Effector CD4-positive, alpha-beta T cell (primary cell): ENCODE data around the gene ADIPOR2.
"Not testable (repeated sequence)": the region's sequence is repeated elsewhere in the genome, so short reads cannot be mapped to it uniquely, and the experiment has no call there.

Experiments used
- DNase-seq: peaks from one replicate; pipeline ENCODE4 v3.0.0-alpha.2; 2020

The ADIPOR2 gene

DNA sequence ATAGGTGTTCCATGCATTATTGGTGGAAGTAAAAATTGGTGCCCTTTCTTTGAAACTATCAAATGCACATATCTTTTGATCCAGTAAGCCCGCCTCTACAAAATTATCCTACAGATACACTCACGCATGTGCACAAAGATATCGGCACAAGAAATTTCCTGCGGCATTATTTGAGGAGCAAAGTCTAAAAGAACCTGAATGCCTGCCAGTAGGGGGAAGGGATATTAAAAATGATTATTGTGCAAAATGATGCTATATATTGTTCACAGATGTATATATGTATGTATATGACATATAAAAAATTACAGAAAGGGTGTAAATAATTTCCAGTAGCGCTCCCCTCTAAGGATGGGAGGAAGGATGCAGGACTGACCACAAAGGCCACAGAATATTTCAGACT is 24.7 kb upstream of the ADIPOR2 start:
- DNase-seq, result no peak

DNA sequence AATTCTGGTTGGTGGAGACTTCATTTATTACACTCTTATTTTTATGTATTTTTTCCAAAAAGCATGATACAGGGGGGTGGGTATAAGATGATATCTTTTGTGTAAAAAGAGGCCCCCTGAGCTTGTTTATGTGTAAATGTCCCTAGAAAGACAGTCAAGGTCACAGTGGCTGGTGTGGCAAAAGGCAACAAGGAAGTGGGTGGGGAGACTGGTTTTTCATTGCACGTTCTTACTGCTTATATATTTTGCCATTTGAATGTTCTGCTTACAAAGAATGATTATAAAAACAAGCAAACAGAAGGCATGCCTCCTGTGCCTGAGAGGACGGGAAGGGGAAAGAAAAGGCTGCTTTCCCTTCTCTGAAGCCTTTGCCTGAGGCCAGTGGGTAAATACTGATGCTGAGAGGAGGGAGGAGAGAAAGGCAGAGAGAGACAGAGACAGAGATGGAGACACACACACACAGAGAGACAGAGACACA is 24.1 kb upstream of the ADIPOR2 start:
- no peak for DNase-seq

DNA sequence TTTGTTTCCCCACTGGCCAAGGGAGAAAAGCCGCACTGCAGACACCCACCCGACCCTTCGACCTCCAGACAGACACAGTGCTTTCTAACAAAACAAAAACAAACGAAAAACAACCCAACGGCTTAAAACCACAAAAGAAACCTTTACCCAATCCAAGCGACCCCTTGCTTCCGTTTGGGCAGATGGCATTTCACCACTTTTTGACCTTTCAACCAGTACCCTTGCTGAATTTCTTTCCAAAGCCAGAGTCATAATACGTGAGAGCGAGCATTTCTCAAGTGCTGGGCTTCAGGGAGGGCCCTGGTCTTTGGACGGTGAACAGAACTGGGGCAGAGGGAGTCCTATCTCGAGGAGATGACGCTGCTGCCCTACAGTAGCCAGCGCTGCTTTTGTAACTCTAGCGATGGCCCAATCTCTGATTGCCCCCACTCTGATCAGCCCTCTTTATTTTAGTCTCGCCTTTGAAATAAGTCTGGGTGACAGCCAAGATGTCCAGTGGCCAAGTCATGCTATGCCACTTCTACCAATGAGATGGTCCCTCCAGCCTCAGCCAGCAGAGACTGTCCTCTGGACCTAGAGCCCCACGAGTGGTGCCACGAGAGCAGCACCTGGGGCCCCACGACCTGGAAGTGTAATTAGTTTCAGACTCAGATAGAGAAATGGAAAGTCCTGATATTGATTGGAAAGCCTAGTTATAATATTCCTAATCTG is 21.9 kb upstream of the ADIPOR2 start:
- DNase-seq, result no peak

GRCh38 chr12:1670358-1671268 is 20.3 kb upstream of the ADIPOR2 start:
- DNase-seq, result no peak

DNA sequence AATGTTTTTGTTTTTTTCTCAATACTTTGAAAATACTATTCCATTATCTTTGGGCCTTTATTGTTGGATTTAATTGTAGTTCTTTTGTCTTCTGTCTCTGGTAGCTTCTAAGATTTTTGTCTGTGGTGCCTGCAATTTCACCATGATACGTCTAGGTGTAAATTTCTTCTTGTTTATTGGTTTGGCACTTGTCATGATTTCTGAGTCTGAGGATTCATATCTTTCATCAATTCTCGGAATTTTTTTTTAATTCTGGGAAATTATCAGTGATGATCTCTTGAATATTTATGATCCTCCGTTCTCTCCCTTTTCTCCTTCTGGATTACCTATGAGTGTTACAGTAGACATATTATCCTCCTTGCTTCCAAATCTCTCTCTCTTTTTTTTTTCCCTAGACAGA is 14.8 kb upstream of the ADIPOR2 start:
- DNase-seq, result no peak

DNA sequence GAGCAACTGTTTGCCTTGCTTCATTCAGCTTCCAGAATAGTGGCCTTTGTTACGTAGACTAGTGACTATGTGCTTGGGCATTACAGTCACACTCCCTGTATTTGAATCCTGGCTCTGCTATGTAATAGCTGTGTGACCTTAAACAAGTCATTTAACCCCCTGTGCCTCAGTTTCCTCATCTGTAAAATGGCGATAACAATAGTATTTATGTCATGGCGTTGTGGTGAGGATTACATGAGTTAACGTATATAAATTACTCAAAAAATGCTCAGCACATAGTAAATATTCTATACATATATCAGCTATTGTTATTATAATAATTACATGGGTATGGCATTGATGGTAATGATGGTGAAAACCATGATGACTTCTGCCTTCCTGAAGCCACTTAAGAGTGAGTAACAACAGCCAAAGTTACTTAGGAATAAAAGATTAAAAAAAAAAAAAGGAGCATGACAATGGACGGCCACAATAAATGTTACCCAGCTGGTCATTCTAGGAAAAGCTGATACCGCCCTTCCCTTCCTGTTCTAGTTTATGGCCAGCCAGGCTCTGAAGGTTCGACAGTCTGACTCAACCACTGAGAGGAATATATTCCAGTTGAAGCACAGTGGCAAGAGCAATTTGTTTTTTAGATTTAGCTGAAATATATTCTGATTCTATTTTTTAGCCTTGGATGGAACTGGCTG is 9.9 kb upstream of the ADIPOR2 start:
- DNase-seq, result no peak

- DNase-seq, result no peak
Observed at GRCh38 chr12:1681493-1681807, 9.4 kb upstream of the ADIPOR2 start.

DNA sequence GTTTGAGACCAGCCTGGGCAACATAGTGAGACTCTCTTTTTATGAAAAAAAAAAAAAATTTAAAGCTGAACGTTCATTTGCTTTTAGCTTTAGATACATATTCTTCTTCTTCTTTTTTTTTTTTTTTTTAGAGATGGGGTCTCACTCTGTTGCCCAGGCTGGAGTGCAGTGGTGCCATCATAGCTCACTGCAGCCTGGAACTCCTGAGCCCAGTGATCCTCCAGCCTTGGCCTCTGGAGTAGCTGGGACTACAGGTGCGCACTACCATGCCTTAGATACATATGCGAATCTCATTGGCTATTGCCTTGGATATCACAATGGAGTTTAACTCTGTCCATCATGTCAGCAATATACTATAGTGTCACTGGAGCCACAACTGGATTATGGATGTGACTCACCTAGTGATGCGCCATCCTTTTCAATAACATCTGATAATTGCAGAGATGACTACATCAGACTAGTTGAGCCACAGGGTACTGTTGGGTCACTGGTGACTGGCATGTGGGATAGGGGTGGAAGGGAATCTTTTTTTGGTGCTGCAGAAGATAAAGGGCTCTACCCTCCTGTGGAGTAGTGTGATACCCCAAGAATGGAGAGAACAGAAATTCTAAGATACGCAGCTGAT is 2.7 kb upstream of the ADIPOR2 start:
- no peak for DNase-seq

DNA sequence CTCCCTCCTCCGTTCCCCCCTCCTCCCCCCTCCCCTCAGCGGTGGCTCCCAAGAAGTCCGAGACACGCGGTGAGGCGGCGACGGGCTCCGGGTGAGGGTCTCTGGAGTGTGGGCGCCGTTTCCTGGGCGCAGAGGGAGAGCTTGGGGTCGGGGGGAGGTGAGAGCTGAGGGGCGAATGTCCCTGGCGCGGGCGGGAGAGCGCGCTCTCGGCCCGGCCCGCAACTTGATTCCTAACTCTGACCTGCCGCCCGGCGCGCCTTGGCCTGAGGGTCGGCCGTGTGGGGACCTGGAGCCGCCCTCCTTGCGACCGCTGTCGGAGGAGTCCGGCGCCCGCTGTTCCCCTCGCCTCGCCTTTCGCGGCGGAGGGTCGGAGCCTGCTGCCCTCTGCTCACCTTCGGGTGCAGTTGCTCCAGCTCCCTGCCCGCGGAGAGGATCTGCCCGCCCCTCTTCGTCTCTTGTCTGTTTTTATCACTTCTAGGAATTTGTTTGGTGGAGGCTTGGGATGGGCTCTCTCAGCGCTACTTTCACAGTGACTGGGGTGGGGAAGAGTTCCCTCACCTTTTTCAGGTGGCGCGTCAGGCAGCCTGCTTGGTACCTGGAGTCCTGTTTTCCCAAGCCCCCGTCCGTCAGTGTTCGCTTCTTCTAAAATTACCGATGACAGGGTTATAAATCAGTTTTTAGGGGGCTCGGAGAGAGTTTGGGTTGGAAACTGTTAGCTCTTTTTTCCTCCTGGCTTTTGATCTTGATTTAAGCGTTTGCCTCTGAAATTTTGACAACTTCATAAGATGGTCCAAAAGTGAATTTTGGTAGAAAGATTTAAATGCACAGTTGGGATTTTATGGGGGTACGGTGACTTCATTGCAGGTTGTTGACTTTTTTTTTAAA is 495 bp downstream of the ADIPOR2 start:
- DNase-seq, result no peak

- no peak for DNase-seq
Observed at GRCh38 chr12:1692226-1692625, 1.4 kb downstream of the ADIPOR2 start.

GRCh38 chr12:1692895-1693610 is 2.2 kb downstream of the ADIPOR2 start:
- DNase-seq, result no peak

GRCh38 chr12:1695097-1695496 is 4.2 kb downstream of the ADIPOR2 start:
- DNase-seq, result not testable (repeated sequence)

DNA sequence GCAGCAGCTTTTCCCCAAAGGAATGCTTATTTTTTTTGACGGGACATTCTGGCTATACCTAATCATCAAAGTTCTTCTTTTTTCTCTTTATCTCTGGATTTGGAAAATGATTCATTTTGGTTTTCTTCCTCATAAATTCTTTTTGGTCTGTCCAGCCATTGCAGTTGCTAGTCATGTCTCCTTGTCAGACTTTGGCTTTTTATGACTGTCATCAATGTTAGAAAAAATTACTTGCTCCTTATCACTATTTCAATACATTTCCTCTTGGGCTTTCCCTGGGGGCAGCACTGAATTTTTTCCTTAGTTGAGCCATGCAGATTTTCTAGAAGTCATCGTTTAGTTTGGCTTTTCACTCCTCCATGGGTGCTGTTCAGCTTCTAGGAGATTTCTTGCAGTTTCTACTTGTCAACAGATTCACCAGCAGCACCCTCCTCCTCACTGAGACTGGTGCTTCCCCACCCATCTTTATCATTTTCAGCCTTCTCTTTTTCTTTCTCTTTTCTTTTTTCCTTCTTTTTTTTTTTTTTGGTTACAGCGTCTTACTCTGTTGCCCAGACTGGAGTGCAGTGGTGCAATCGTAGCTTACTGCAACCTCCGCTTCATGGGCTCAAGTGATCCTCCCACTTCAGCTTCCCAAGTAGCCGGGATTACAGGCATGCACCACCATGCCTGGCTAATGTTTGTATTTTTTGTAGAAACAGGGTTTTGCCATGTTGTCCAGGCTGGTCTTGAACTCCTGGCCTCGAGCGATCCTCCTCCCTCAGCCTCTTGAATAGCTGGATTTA is 5.2 kb downstream of the ADIPOR2 start:
- DNase-seq, result no peak

GRCh38 chr12:1696800-1697199 is 5.9 kb downstream of the ADIPOR2 start:
- no peak for DNase-seq

DNA sequence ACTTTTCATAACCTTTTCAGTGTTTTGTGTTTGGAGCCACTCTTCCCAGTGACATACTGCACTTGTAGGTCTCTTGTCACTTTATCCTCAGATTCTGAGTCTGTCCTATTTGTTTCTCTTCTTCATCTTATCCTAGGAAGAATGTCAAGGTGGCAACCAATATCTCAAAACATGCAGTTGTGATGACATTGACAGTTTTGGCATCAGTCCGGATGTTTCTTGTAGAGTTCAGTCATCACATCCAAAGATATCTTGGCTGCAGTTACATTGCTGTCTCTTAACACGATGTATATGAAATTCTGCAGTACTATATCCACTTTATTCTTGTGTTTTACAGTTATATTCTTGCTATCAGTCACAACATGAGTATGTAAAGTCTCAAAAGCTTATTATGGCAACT is 6.4 kb downstream of the ADIPOR2 start:
- no peak for DNase-seq

DNA sequence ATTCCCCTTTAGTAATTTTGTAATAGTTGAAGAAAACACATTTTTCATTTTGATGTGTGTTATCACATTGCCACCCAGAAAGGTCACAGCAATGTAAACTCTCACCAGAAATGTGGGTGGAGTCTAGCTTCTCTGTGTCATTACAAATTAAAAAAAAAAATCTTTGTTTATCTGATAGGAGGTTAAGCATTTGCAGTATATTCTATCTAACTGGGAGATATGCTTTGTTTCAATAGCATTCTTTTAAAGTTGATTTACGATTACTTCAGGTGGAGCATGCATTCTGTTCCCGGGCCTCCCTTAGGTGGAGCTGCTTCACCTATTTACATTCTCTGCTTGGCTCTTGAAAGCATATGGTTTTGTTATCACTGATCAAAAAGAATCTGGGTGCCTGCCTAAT is 7.8 kb downstream of the ADIPOR2 start:
- DNase-seq, result no peak

- no peak for DNase-seq
Observed at GRCh38 chr12:1702713-1703112, 11.8 kb downstream of the ADIPOR2 start.

DNA sequence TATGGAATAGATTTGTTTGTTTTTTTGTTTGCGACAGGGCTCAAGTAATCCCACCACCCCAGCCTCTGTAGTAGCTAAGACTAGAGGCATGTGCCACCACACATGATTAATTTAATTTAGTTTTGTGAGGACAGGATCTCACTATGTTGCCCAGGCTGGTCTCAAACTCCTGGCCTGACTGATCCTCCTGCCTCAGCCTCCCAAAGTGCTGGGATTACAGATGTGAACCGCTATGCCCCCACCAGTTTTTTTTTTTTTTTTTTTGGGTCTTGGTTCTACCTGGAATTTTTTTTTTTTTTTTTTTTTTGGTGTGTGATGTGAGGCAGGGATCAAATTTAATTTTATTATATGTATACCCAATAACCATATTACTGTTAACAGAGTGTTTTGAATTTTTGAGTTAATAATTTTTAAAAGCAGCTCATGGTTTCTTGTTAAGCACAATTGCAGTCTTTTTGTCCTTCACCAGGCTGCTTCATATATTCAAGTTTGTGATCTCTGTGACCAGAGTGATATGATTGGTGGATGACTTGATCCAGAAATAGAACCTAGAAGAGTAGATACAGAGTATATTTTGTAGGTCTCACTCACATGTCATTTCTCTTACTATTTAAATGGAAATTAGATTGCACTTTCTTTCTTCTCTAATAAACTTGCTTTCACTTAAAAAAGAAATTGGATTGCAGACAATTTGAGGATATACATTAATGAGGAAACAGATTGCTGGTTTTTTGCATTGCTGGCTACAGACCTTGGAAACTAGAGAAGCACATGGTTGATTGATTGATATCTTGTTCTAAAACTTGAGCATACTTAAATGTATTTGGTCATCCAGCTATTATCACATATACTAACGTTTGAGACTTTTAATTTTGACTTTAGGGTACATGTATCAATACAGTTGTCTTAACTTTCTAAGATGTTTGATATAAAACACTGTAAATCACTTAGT is 13.2 kb downstream of the ADIPOR2 start:
- DNase-seq, result no peak
